ENCODE results near the gene FZD8.

DNA sequence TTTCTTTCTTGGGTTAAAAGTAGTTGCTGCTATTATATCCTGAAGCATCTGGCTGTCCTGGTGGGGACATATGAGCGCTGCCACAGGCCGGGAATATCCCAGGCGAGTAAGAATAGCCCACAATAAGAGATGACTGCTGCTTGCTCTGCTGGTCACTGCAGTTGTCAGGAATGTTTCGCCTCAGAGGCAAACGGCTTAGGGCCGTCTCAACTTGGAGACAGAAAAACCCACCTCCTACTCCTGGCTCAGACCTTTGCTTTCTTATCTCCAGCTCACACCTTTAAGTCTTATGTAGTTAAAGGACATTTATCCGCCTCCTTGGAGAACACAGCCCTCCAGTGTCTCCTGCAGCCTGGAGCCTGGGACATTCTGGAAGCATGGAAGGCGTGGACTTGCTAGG is 36.9 kb downstream of the FZD8 start, which contains the start of gene GJD4:
- TF ChIP-seq, protein P1, sequence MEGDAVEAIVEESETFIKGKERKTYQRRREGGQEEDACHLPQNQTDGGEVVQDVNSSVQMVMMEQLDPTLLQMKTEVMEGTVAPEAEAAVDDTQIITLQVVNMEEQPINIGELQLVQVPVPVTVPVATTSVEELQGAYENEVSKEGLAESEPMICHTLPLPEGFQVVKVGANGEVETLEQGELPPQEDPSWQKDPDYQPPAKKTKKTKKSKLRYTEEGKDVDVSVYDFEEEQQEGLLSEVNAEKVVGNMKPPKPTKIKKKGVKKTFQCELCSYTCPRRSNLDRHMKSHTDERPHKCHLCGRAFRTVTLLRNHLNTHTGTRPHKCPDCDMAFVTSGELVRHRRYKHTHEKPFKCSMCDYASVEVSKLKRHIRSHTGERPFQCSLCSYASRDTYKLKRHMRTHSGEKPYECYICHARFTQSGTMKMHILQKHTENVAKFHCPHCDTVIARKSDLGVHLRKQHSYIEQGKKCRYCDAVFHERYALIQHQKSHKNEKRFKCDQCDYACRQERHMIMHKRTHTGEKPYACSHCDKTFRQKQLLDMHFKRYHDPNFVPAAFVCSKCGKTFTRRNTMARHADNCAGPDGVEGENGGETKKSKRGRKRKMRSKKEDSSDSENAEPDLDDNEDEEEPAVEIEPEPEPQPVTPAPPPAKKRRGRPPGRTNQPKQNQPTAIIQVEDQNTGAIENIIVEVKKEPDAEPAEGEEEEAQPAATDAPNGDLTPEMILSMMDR (IDR thresholded peaks at IDR 0.05), result no peak
- TF ChIP-seq POLR2A (IDR thresholded peaks at IDR 0.05), result no peak

Data from thyroid gland (tissue), 4 donors.